ENCODE measurements around the gene RAB23.

DNA sequence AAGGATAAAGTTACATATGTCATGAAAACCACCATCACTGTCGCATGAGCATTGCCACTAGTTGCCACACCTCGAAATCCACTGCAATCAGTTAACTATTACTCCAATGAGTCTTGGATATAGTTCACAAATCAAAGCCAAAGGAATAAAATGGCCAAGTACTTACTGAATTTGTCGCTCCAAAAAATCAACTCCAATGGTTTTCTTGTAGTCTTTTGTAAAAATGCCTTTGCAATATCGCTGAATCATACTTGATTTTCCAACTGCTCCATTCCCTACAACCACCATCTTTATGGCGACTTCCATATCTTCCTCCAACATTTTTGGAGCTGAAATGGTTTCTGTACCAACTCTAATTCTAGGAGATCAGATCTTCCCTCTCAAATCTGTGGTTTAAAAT, 12.0 kb downstream of the RAB23 start:
- no peak for TF ChIP-seq CHD2 (IDR thresholded peaks at IDR 0.05; ENCODE audit: low read length)
- TF ChIP-seq EZH2 (IDR thresholded peaks at IDR 0.05; ENCODE audit: low read depth, low read length, severe bottlenecking): no peak
- TF ChIP-seq, protein P1, sequence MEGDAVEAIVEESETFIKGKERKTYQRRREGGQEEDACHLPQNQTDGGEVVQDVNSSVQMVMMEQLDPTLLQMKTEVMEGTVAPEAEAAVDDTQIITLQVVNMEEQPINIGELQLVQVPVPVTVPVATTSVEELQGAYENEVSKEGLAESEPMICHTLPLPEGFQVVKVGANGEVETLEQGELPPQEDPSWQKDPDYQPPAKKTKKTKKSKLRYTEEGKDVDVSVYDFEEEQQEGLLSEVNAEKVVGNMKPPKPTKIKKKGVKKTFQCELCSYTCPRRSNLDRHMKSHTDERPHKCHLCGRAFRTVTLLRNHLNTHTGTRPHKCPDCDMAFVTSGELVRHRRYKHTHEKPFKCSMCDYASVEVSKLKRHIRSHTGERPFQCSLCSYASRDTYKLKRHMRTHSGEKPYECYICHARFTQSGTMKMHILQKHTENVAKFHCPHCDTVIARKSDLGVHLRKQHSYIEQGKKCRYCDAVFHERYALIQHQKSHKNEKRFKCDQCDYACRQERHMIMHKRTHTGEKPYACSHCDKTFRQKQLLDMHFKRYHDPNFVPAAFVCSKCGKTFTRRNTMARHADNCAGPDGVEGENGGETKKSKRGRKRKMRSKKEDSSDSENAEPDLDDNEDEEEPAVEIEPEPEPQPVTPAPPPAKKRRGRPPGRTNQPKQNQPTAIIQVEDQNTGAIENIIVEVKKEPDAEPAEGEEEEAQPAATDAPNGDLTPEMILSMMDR (IDR thresholded peaks at IDR 0.05; ENCODE audit: control extremely low read depth in 1 of 3, insufficient read depth in 1 of 3, low read depth in 1 of 3, low read length in 3 of 3): no peak
- TF ChIP-seq RFX5 (IDR thresholded peaks at IDR 0.05; ENCODE audit: borderline replicate concordance, low read depth, low read length): no peak
